Suprapubic skin (tissue), 4 donors: Measurements from ENCODE around the gene ADRA1B.

ENCODE experiments used
- CTCF ChIP-seq, 2 donors: fragments of 200-600 bp in 1 of 2; fragments of 450-650 bp in 1 of 2; sonication (generic) in 1 of 2; IDR thresholded peaks; one replicate each; pipeline ENCODE4 v1.5.1; 2016 to 2019; ENCODE audit warnings: antibody characterized with exemption in 2 of 2, mild to moderate bottlenecking in 1 of 2, moderate library complexity in 1 of 2
- EP300 ChIP-seq: sonication (generic); formaldehyde crosslinking; IDR thresholded peaks from one replicate; pipeline ENCODE4 v1.6.1; 2017; ENCODE audit warnings: antibody characterized with exemption
- POLR2AphosphoS5 ChIP-seq, 3 donors: sonication (generic); formaldehyde crosslinking; IDR thresholded peaks; one replicate each; pipeline ENCODE4 v1.6.1; 2017; ENCODE audit warnings: antibody characterized with exemption in 3 of 3

GRCh38 chr5:159935946-159936345, 19.7 kb downstream of the ADRA1B start:
- TF ChIP-seq EP300 = no peak
- no peak for TF ChIP-seq POLR2AphosphoS5 (IDR thresholded peaks at IDR 0.05)
- no peak for TF ChIP-seq CTCF (IDR thresholded peaks at IDR 0.05)
